SK-N-SH treated with all-trans-retinoic acid at 6 μM for 48 hours (cell line): ENCODE measurements around the gene NDUFB2.

Experiments used
- BACH2 ChIP-seq: fragments of 250-450 bp; sonication (Bioruptor Pico); IDR thresholded peaks from 2 replicates; pipeline ENCODE4 v1.9.0; 2021; ENCODE audit warnings: mild to moderate bottlenecking, borderline replicate concordance
- ESRRG ChIP-seq: fragments of 250-450 bp; sonication (Bioruptor Pico); IDR thresholded peaks from 2 replicates; pipeline ENCODE4 v1.6.1; 2021; ENCODE audit warnings: mild to moderate bottlenecking
- OSR1 ChIP-seq: fragments of 250-450 bp; sonication (Bioruptor Pico); IDR thresholded peaks from 2 replicates; pipeline ENCODE4 v1.8.0; 2022; ENCODE audit warnings: moderate library complexity, mild to moderate bottlenecking, inconsistent platforms
- PPARA ChIP-seq: fragments of 250-450 bp; sonication (Bioruptor Pico); IDR thresholded peaks from 2 replicates; pipeline ENCODE4 v1.5.0; 2020; ENCODE audit warnings: mild to moderate bottlenecking, borderline replicate concordance
- RARB ChIP-seq: fragments of 250-450 bp; sonication (Bioruptor Pico); IDR thresholded peaks from 2 replicates; pipeline ENCODE4 v1.8.0; 2021; ENCODE audit warnings: mild to moderate bottlenecking, moderate library complexity
- ZFP30 ChIP-seq: fragments of 450-650 bp; formaldehyde crosslinking; IDR thresholded peaks from 2 replicates; pipeline ENCODE4 v1.5.0; 2022; ENCODE audit warnings: mild to moderate bottlenecking, moderate library complexity
- ZNF565 ChIP-seq: fragments of 450-650 bp; formaldehyde crosslinking; conservative IDR thresholded peaks from 2 replicates; pipeline ENCODE4 v1.5.0; 2020; ENCODE audit warnings: low read depth, mild to moderate bottlenecking, moderate library complexity
- TF ChIP-seq, protein P1 (sequence below): fragments of 250-450 bp; sonication (Bioruptor Pico); IDR thresholded peaks from 2 replicates; pipeline ENCODE4 v1.8.0; 2020; ENCODE audit warnings: mild to moderate bottlenecking, moderate library complexity, borderline replicate concordance
- TF ChIP-seq, protein P2 (sequence below): fragments of 250-450 bp; sonication (Bioruptor Pico); IDR thresholded peaks from 2 replicates; pipeline ENCODE4 v1.5.1; 2020; ENCODE audit warnings: low read depth, mild to moderate bottlenecking, moderate library complexity

DNA sequence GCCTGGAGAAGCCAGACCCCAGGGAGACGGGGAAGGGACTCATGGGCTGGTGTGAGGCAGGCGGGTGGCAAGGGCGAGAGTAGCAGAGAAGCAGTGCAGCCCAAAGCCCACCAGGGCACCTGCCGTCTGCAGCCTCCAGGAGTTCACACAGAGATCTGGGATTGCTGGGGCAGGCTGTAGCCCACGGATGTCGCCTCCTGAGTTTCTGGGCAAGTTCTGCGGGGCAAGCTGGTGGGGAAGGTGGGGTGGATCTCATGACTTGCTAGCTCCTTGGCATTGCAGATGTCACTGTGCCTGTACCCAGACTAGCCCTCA lies 17.7 kb upstream of the NDUFB2 start:
- TF ChIP-seq ZNF565 (CRISPR knock-in tag) (no peak), ESRRG (CRISPR knock-in tag) (no peak), BACH2 (CRISPR knock-in tag) (no peak), ZFP30 (CRISPR knock-in tag) (no peak), OSR1 (CRISPR knock-in tag) (no peak), PPARA (CRISPR knock-in tag) (no peak), RARB (CRISPR knock-in tag) (no peak)
- TF ChIP-seq, protein P1, sequence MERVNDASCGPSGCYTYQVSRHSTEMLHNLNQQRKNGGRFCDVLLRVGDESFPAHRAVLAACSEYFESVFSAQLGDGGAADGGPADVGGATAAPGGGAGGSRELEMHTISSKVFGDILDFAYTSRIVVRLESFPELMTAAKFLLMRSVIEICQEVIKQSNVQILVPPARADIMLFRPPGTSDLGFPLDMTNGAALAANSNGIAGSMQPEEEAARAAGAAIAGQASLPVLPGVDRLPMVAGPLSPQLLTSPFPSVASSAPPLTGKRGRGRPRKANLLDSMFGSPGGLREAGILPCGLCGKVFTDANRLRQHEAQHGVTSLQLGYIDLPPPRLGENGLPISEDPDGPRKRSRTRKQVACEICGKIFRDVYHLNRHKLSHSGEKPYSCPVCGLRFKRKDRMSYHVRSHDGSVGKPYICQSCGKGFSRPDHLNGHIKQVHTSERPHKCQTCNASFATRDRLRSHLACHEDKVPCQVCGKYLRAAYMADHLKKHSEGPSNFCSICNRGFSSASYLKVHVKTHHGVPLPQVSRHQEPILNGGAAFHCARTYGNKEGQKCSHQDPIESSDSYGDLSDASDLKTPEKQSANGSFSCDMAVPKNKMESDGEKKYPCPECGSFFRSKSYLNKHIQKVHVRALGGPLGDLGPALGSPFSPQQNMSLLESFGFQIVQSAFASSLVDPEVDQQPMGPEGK = no peak
- TF ChIP-seq, protein P2, sequence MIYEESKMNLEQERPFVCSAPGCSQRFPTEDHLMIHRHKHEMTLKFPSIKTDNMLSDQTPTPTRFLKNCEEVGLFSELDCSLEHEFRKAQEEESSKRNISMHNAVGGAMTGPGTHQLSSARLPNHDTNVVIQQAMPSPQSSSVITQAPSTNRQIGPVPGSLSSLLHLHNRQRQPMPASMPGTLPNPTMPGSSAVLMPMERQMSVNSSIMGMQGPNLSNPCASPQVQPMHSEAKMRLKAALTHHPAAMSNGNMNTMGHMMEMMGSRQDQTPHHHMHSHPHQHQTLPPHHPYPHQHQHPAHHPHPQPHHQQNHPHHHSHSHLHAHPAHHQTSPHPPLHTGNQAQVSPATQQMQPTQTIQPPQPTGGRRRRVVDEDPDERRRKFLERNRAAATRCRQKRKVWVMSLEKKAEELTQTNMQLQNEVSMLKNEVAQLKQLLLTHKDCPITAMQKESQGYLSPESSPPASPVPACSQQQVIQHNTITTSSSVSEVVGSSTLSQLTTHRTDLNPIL (CRISPR knock-in tag) = no peak
